ENCODE measurements around the gene SPAG7.

The SPAG7 gene

GRCh38 chr17:4966844-4967538 lies 626 bp downstream of the SPAG7 start (continued):
- TF ChIP-seq ZBTB10 (tag by site-specific recombination; IDR thresholded peaks at IDR 0.05), result peak; percentile 55; the same call in 1 of the 2 replicates
- peak; percentile 86 for TF ChIP-seq KLF1 (tag by site-specific recombination; IDR thresholded peaks at IDR 0.05)
- TF ChIP-seq ZNF221 (tag by site-specific recombination; IDR thresholded peaks at IDR 0.05; ENCODE audit: borderline replicate concordance), result no peak
- TF ChIP-seq ZFHX2 (tag by site-specific recombination; conservative IDR thresholded peaks at IDR 0.05), result 0 out of 2 replicates have a peak, but pooled peaks have one; percentile 20
- no peak for TF ChIP-seq ZNF248 (tag by site-specific recombination; IDR thresholded peaks at IDR 0.05)
- no peak for TF ChIP-seq TSHZ1 (tag by site-specific recombination; IDR thresholded peaks at IDR 0.05; ENCODE audit: borderline replicate concordance)
- peak; percentile 61; the same call in 1 of the 2 replicates for TF ChIP-seq ZNF501 (tag by site-specific recombination; IDR thresholded peaks at IDR 0.05)
- TF ChIP-seq ZNF580 (tag by site-specific recombination; IDR thresholded peaks at IDR 0.05), result peak; percentile 42; the same call in 1 of the 2 replicates
- no peak for TF ChIP-seq ZNF837 (tag by site-specific recombination; IDR thresholded peaks at IDR 0.05)
- TF ChIP-seq SETDB1 (IDR thresholded peaks at IDR 0.05; ENCODE audit: insufficient read length, low read length), result peak; percentile 7
- TF ChIP-seq ZNF114 (tag by site-specific recombination; IDR thresholded peaks at IDR 0.05), result no peak
- TF ChIP-seq ZNF639 (tag by site-specific recombination; IDR thresholded peaks at IDR 0.05), result no peak
- TF ChIP-seq ZNF585B (tag by site-specific recombination; IDR thresholded peaks at IDR 0.05), result no peak
- no peak for TF ChIP-seq HOXD13 (CRISPR knock-in tag; IDR thresholded peaks at IDR 0.05; ENCODE audit: borderline replicate concordance)
- no peak for TF ChIP-seq TCF7L2 (IDR thresholded peaks at IDR 0.05; ENCODE audit: borderline replicate concordance, low read depth, low read length)
- TF ChIP-seq ZNF280D (tag by site-specific recombination; IDR thresholded peaks at IDR 0.05), result no peak
- peak; percentile 83 for TF ChIP-seq IKZF3 (tag by site-specific recombination; IDR thresholded peaks at IDR 0.05)
- TF ChIP-seq WT1 (tag by site-specific recombination; IDR thresholded peaks at IDR 0.05), result peak; percentile 39
- peak; percentile 67 for TF ChIP-seq KLF8 (tag by site-specific recombination; IDR thresholded peaks at IDR 0.05)
- peak; percentile 79 for TF ChIP-seq SP3 (tag by site-specific recombination; IDR thresholded peaks at IDR 0.05)
- no peak for TF ChIP-seq ZNF645 (tag by site-specific recombination; IDR thresholded peaks at IDR 0.05)
- TF ChIP-seq ZNF561 (tag by site-specific recombination; IDR thresholded peaks at IDR 0.05; ENCODE audit: borderline replicate concordance), result peak; percentile 86
- TF ChIP-seq BCL11B (tag by site-specific recombination; IDR thresholded peaks at IDR 0.05; ENCODE audit: low read depth), result peak; percentile 95
- TF ChIP-seq ZNF530 (tag by site-specific recombination; IDR thresholded peaks at IDR 0.05; ENCODE audit: low read depth), result no peak
- no peak for TF ChIP-seq HOXA7 (CRISPR knock-in tag; IDR thresholded peaks at IDR 0.05; ENCODE audit: borderline replicate concordance)
- TF ChIP-seq ZNF513 (tag by site-specific recombination; IDR thresholded peaks at IDR 0.05), result no peak
